Activated CD8-positive, alpha-beta memory T cell treated with anti-CD3 and anti-CD28 coated beads for 36 hours (primary cell): ENCODE data around the gene KIRREL3. TPM values are rescaled to one million over a fixed set of nuclear protein-coding genes. Genes with fewer than 3 reads are reported as not detected.

ENCODE experiments used
- CTCF ChIA-PET: fragments of 350-600 bp; sonication (Branson Sonifier 250); formaldehyde crosslinking; loops from one replicate; lab custom pipeline; 2021; ENCODE audit warnings: antibody characterized with exemption; lab: Charles Lee
- POLR2A ChIA-PET: fragments of 350-600 bp; sonication (Branson Sonifier 250); formaldehyde crosslinking; loops from one replicate; lab custom pipeline; 2021; ENCODE audit warnings: antibody characterized with exemption; lab: Charles Lee
- total RNA-seq, 2 experiments: library from RNA; stranded (reverse); gene quantifications; one replicate each; pipeline ENCODE4 v1.2.3, GENCODE V29; 2021

Gene KIRREL3
- total RNA-seq, 2 experiments from 2014 or later, result not detected

DNA sequence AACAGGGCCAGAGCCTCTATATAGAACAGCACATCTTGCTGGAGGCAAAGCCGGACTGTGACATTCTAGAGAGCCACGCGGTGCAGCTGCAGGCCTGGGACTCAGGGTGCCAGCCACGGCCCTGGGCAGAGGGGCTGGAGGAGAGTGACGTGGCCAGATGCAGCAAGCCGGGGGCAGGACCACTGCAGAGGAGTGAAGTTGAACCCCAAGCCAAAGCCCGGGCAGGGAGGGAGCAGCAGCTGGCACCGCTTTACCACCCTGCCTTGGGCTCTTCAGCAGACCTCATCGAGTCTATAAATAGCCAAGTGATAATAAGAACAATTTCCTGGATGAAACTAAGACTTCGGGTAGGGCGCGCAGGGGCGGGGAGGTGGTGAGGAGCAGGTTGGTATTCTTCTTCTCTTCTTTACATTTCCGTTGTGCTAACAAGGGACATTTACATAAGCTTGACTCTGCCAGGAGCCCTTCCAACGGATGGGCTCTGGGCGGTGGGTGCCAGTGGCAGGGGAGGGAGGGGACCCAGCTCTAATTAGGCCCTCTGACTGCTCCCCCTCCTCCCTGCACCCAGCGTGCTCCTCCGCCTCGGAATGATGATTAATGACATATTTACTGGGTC lies 534.9 kb downstream of the KIRREL3 start:
- CTCF ChIA-PET, result interaction anchor here (2.0 kb wide), 1 partner anchor 15 kb away, joined by 7 read pairs; no protein-coding TSS in a partner anchor
- POLR2A ChIA-PET, result interaction anchor here (1.4 kb wide), 1 partner anchor 15 kb away, joined by 3 read pairs; no protein-coding TSS in a partner anchor

GRCh38 chr11:126464796-126465195 lies 535.8 kb downstream of the KIRREL3 start:
- POLR2A ChIA-PET, result interaction anchor here (0.6 kb wide), 1 partner anchor 28 kb away, joined by 3 read pairs; no protein-coding TSS in a partner anchor
- CTCF ChIA-PET, result no interaction called here

- CTCF ChIA-PET, result interaction anchor here (1.7 kb wide), 1 partner anchor 18 kb away, joined by 3 read pairs; no protein-coding TSS in a partner anchor
These were observed 538.1 kb downstream of the KIRREL3 start for GRCh38 chr11:126462422-126462821.

GRCh38 chr11:126461996-126462395 lies 538.6 kb downstream of the KIRREL3 start:
- CTCF ChIA-PET, result interaction anchor here (1.7 kb wide), 1 partner anchor 19 kb away, joined by 3 read pairs; no protein-coding TSS in a partner anchor
- POLR2A ChIA-PET, result no interaction called here

More at GRCh38 chr11:126462422-126462821, 538.1 kb downstream of the KIRREL3 start:
- POLR2A ChIA-PET, result no interaction called here

DNA sequence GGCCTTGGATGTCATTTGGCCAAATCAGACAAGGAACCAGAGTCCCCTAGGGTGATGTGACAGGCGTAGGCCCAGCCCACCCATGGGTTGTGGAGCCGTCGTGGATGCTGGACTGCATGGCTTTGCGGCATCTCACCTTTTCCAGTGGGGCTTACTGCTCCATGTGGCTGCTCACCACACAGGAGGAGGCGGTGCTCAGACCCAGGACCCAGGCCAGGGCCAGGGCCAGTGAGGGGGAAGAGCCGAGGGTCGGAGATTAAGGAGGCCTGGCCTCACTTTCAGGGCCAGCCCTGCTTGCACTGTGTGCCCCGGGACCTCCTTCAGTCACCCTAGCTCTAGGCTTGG lies 539.5 kb downstream of the KIRREL3 start:
- CTCF ChIA-PET, result no interaction called here
- POLR2A ChIA-PET, result no interaction called here

GRCh38 chr11:126460417-126461095 lies 540.0 kb downstream of the KIRREL3 start:
- CTCF ChIA-PET, result no interaction called here
- POLR2A ChIA-PET, result no interaction called here

- ChIA-PET CTCF (interaction anchor here (1.0 to 1.2 kb wide), 2 partner anchors 19 to 149 kb away, joined by 3 read pairs; no protein-coding TSS in a partner anchor), POLR2A (no interaction called here)
These were observed 540.8 kb downstream of the KIRREL3 start for GRCh38 chr11:126459691-126460281.

DNA sequence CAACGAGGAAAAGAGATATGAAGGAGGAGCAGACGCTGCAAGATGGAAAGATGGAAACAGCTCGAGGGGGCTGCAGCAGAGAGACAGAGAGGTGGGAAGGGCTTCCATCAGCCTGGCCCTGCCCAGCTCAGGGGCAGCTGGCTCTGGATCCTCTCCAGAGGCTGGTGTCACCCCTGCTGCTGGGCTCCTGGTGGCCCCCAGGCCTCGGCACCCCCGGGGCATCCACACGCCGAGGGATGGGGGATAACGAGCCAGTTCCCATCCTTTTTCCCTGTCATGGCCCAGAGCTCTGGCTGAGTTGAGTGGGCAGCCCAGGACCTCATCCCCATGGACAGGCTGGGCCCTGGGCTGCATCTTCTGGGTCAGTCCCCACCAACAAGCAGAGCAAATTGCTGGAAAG lies 542.8 kb downstream of the KIRREL3 start:
- POLR2A ChIA-PET, result no interaction called here
- CTCF ChIA-PET, result no interaction called here

DNA sequence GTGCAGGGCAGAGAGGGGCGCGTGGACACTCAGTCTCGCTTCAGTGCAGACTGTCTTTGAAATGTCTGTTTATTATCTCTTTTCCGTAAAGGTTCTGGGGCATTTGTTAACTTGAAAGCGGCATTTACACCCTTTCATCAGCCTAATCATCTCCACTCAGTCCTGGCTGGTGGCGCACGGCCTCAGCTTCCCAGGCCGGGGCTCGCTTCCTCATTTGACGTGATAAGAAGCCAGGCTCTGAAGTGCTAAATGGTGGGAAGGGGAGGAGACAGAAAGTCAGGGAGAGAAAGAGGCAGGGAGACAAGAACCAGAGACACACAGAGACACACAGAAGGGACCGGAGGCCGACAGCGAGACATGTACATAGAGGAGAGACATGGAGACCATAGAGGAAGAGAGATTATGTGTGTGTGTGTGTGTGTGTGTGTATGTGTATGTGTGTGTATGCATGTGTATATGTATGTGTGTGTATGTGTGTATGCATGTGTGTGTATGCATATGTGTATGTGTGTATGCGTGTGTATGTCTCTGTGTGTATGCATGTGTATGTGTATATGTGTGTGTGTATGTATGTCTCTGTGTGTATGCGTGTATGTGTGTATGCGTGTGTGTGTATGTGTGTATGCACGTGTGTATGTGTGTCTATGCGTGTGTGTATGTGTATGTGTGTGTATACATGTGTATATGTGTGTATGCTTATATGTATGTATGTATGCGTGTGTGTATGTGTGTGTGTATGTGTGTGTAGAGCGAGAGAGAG lies 543.6 kb downstream of the KIRREL3 start:
- CTCF ChIA-PET, result no interaction called here
- POLR2A ChIA-PET, result no interaction called here

DNA sequence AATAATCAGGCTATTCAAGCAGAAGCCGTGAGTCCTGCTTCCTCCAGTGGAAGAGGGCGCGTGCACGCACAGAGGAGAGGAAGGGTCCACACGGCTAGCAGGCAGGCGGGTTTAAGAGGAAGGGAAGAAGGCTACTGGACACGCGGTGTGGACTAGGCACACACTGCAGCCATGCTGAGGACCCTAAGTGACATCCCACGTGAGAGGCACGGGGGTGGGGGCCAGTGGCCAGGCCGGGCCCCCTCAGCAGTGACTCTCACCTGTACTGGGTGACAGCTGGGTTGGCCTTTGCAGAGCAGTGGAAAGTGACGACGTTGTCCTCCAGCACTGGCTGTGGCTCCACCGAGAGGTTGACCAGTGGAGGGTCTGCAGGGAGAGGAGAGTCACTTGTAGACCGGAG lies 544.5 kb downstream of the KIRREL3 start:
- CTCF ChIA-PET, result no interaction called here
- POLR2A ChIA-PET, result no interaction called here

- ChIA-PET POLR2A (no interaction called here), CTCF (interaction anchor here (0.9 to 1.5 kb wide), 2 partner anchors 11 to 28 kb away, joined by 3 to 4 read pairs; no protein-coding TSS in a partner anchor)
These were observed 548.1 kb downstream of the KIRREL3 start for GRCh38 chr11:126452241-126453101.

DNA sequence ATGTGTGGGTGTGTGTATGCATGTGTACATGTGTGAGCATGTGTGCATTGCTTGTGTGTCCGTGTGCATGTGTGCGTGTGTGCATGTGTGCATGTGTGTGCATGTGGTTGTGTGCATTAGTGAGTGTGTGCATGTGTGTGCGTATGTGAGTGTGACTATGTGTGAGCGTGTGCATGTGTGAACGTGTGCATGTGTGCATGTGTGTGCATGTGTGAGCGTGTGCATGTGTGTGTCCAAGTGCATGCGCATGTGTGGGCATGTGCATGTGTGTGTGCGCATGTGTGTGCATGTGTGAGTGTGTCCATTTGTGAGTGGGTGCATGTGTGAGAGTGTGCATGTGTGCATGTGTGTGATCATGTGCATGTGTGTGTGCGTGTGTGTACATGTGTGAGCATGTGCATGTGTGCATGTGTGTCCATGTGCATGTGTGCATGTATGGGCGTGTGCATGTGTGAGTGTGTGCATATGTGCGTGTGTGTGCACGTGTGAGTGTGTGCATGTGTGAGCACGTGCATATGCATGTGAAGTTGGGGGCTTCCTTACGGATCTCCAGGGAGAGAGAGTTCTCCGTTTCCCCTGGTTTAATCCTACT lies 549.3 kb downstream of the KIRREL3 start:
- POLR2A ChIA-PET, result no interaction called here
- CTCF ChIA-PET, result interaction anchor here (1.5 kb wide), 1 partner anchor 10 kb away, joined by 4 read pairs; no protein-coding TSS in a partner anchor

DNA sequence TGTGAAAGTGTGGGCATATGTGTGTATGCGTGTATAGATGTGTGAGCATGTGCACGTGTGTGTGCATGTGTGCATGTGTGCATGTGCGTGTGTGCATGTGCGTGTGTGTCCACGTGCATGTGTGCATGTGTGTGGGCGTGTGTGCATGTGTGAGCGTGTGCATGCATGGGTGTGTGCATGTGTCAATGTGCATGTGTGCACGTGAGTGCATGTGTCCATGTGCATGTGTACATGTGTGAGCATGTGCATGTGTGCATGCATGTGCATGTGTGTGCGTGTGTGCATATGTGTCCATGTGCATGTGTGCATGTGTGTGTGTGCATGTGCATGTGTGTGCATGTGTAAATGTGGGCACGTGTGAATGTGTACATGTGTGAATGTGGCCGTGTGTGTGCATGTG lies 549.8 kb downstream of the KIRREL3 start:
- POLR2A ChIA-PET, result no interaction called here
- CTCF ChIA-PET, result no interaction called here

- ChIA-PET CTCF (no interaction called here), POLR2A (no interaction called here)
These were observed 550.4 kb downstream of the KIRREL3 start for GRCh38 chr11:126450198-126450597.

DNA sequence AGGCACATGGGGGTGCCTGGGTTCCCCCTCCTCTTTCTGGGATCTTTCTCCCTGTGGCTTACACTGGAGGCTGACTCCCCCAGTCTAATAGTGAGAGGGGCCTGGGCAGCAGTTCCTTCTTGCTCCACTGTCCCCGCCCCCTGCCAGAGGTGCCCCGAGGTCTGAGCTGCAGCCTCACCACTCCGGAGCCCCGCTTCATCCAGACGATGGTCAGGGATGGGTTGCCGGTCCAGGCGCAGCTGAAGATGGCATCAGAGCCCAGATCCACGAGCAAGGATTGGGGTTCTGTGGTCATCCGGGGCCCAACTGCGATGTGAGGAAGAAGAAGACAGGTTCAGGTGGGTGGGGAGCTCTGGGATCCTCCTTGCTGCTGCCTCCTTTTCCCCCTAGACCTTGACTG lies 554.0 kb downstream of the KIRREL3 start:
- ChIA-PET POLR2A (no interaction called here), CTCF (no interaction called here)

- POLR2A ChIA-PET, result no interaction called here
- CTCF ChIA-PET, result interaction anchor here (6.2 kb wide), 1 partner anchor 36 kb away, joined by 44 read pairs; no protein-coding TSS in a partner anchor
These were observed 556.5 kb downstream of the KIRREL3 start for GRCh38 chr11:126444072-126444471.

GRCh38 chr11:126443120-126443519 lies 557.5 kb downstream of the KIRREL3 start:
- ChIA-PET CTCF (interaction anchor here (0.9 to 6.2 kb wide), 3 partner anchors 35 to 547 kb away, joined by 3 to 44 read pairs (median 5); no protein-coding TSS in a partner anchor), POLR2A (interaction anchor here (1.0 kb wide), 1 partner anchor 38 kb away, joined by 4 read pairs; no protein-coding TSS in a partner anchor)
